AG09309 (cell line): Measurements from ENCODE around the gene CDK5RAP1.

ENCODE experiments used
- DNase-seq: peaks from one replicate; pipeline ENCODE4 v3.0.0-alpha.2; 2010; ENCODE audit warnings: low read depth
- H3K4me3 ChIP-seq: 2 replicates; pipeline ENCODE4 v1.5.1; 2011; ENCODE audit warnings: mild to moderate bottlenecking, low read depth, low read length, moderate library complexity; ENCODE audit not compliant: control insufficient read depth
- TF ChIP-seq, protein P1 (sequence below): IDR thresholded peaks from 2 replicates; pipeline ENCODE4 v1.5.1; 2011; ENCODE audit warnings: mild to moderate bottlenecking, low read depth, low read length, inconsistent platforms; ENCODE audit not compliant: insufficient read depth, control insufficient read depth; ENCODE audit errors: missing control alignments

CDK5RAP1 gene

DNA sequence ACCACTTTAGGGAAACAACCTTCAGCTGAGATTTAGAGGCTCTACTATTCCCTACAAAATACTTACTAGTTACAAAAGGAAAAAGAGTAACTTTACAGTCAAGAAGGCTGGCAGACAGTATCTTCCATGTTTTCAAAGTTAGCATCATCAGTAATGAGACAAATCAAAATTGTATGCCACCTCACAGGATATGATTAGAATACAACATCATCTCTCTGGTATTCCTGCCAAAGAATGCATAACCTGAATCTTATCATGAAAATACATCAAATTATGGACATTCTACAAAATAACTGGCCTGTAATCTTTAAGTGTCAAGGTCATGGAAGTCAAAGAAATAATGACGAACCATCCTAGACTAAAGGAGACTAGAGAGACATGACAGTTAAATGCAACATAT lies 38.4 kb downstream of the CDK5RAP1 start:
- no peak for DNase-seq
- TF ChIP-seq, protein P1, sequence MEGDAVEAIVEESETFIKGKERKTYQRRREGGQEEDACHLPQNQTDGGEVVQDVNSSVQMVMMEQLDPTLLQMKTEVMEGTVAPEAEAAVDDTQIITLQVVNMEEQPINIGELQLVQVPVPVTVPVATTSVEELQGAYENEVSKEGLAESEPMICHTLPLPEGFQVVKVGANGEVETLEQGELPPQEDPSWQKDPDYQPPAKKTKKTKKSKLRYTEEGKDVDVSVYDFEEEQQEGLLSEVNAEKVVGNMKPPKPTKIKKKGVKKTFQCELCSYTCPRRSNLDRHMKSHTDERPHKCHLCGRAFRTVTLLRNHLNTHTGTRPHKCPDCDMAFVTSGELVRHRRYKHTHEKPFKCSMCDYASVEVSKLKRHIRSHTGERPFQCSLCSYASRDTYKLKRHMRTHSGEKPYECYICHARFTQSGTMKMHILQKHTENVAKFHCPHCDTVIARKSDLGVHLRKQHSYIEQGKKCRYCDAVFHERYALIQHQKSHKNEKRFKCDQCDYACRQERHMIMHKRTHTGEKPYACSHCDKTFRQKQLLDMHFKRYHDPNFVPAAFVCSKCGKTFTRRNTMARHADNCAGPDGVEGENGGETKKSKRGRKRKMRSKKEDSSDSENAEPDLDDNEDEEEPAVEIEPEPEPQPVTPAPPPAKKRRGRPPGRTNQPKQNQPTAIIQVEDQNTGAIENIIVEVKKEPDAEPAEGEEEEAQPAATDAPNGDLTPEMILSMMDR = no peak
- no peak overlapping the region for H3K4me3 ChIP-seq

DNA sequence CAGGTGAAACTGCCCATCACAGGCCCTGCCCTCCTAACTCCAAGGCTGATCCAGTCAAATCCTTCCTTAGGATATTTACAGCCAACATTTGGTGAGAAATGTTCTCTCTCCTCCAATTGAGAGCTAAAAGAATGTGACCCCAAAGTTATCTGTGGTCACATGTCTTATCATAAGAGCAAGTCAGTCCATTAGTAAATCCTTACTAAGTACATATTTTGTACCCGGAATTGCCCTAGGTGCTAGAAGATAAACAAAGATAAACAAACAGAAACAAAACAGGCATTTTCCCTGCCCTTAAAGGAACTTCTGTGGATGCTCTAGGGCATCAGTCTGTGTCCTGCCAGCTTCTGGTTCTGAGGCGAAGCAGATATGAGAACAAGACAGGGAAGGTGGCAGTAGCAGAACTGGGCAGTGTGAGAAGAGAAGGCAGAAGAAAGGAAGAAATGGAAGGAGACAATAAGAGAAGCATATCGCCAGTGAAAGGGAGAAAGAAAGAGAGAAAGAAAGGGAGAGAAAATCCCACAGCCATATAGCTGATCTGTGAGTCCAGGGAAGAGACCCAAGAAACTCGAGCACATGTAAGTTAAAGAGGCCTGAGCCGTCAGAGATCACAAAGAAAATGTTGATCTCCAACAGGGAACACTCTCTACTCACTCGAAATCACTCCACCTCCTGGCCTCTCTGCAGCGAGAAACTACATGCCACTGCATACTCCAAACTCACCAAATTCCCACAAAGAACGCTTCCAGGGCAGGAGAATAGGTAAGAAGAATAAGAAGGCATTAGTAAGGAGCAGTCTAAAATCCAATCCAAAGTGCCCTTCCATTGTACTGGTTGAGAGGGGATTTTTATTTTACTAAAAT lies 41.7 kb downstream of the CDK5RAP1 start:
- TF ChIP-seq, protein P1 = no peak
- DNase-seq = no peak
- H3K4me3 ChIP-seq = no peak overlapping the region

DNA sequence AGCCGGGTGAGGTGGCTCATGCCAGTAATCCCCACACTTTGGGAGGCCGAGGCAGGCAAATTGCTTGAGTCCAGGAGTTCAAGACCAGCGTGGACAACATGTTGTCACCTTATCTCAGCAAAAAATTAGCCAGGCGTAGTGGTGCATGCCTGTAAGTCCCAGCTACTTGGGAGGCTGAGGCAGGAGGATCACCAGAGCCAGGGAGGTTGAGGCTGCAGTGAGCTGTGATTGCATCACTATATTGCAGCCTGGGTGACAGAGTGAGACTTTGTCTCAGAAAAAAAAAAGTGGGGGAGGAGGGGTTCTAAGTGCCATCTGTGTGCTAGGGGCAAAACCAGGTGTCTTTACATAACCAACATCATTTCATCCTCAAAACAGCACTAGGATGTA lies 48.3 kb downstream of the CDK5RAP1 start:
- H3K4me3 ChIP-seq = no peak overlapping the region
- no peak for DNase-seq
- TF ChIP-seq, protein P1 = no peak

DNA sequence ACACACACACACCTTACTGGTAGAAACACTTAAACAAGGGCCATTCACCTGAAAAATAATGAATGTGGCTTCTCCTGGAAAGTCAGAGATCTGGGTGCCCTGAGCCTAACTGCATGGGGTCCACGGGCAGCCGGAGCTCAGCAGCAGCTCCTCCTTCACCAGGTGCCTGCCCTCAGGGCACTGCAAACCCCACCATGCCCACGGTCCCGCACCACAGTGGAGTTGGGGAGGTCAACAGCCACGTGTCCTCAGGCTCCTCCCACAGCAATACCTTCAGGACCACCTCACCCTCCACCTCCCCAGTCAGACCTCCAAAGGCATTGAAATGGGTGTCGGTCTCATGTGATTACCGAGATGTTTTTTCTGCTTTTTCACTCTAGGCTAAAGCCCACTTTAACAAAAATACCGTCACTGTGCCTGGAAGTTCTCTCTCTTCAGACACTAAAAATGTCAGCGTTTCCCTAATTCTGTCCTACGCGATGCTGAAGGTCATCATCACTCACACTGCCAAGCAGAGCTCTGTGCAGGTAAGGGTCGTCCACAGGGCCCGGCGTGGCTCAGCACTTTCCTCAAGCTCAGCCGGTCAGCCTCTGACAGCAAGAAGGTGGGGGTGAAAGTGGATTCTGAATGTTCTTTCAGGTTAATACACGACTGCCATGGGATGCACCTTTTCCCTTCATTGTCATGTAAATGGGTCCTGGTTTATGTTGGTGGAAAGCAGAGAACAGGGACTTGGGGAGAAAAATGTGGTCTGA lies 48.9 kb downstream of the CDK5RAP1 start:
- H3K4me3 ChIP-seq = no peak overlapping the region
- TF ChIP-seq, protein P1 = no peak

DNA sequence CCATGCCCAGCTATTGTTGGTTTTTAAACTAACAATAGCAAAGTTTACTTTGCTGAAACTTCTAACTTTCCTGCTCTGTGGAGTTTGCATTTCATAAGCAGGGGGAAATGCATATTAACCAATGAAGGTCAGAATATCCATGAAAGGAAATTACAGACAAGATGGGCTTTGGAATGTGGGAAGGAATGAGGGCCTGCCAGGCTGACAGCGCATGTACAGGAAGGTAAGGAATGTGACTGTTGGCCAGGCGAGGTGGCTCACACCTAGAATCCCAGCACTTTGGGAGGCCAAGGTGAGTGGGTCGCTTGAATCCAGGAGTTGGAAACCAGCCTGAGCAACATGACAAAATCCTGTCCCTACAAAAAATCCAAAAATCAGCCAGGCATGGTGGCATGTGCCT lies 49.6 kb downstream of the CDK5RAP1 start:
- DNase-seq = no peak
- H3K4me3 ChIP-seq = no peak overlapping the region
- TF ChIP-seq, protein P1 = no peak

More for the DNA sequence above, 48.9 kb downstream of the CDK5RAP1 start:
- no peak for DNase-seq

DNA sequence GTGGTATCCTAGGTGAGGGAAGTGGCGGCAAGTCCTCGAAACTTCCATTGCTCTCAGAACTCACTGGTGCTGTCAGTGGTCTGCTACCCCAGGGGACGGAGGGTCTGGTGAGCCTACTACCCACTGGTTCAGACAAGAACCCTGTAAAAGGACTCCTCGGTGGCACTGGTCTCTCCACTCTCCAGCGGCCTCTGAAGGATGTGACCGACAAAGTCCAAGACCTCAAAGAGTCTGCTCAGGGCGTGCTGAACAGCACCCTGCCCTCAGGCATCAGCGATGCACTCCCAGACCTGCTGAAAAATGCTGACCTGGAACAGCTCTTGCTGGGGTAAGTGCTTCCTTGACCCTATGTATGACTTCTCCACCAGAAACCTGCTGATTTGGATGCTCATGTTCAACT lies 51.8 kb downstream of the CDK5RAP1 start:
- TF ChIP-seq, protein P1 = no peak
- no peak overlapping the region for H3K4me3 ChIP-seq
- no peak for DNase-seq
